Measurements from ENCODE around the gene PROSER3. TPM values are rescaled to one million over a fixed set of nuclear protein-coding genes. Genes with fewer than 3 reads are reported as not detected.
A peak's percentile ranks its signal among the peaks of the same experiment; 100 is the strongest.

Gene PROSER3
- total and polyA plus RNA-seq, 2 of the 13 experiments (the other 11 are each of a cell fraction or from before 2014, with no cell fraction given) = 5.1 to 5.7 TPM

DNA sequence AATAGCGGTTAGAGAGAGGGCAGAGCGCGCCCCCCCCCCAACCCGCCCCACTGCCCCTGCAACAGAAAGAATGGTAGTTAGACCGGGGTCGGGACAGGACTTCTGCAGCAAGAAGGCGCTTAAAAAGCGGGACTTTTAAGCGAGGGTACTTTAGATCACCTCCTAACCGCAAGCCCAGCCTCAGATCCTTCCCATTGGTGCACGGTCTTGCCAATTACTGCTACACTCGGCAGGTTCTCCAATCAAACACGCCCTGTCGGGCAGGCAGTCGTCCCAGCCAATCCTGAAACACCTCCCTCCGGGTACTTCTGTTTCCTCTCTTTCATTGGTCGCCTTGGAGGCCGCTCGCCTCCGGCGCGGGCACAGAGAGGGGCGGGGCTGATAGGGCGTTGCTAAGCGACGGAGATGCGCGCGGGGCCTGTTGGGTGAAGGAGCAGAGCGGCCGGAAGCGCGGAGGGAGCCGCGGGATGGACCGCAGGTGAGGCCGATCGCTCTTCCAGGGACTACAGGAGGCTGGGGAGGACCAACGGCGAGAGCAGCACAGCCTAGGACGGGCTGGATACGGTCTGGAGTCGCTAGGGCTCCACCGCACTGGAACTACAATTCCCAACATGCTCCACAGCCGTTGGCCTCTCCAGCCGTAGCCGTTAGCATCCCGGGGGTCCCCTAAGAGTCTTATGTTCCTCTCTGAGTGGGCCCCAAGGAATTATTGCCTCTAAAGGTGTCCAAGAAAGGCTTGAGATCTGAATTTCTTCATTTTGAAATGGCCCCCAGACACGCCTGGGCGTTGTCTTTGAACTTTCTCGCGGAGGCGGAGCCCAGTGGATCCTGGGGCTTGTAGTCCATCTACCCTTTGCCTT, at the start of gene PROSER3 (continued):
- TF ChIP-seq CREB1 (IDR thresholded peaks at IDR 0.05) (peak; percentile 78), CREB1 (CRISPR knock-in tag; IDR thresholded peaks at IDR 0.05) (peak; percentile 87), MTF2 (CRISPR knock-in tag; IDR thresholded peaks at IDR 0.05; ENCODE audit: borderline replicate concordance) (no peak), PPARG (CRISPR knock-in tag; conservative IDR thresholded peaks at IDR 0.05) (peak; percentile 14; the same call in 1 of the 2 replicates), ZNF83 (CRISPR knock-in tag; IDR thresholded peaks at IDR 0.05; ENCODE audit: borderline replicate concordance) (0 out of 2 replicates have a peak, but pooled peaks have one; percentile 87), MED13 (CRISPR knock-in tag; IDR thresholded peaks at IDR 0.05) (no peak), NCOA2 (CRISPR knock-in tag; IDR thresholded peaks at IDR 0.05) (no peak), ZNF484 (CRISPR knock-in tag; IDR thresholded peaks at IDR 0.05; ENCODE audit: borderline replicate concordance, low read depth) (no peak), IRF2 (CRISPR knock-in tag; IDR thresholded peaks at IDR 0.05) (0 out of 2 replicates have a peak, but pooled peaks have one; percentile 38), ZNF205 (CRISPR knock-in tag; IDR thresholded peaks at IDR 0.05) (no peak), PAX8 (CRISPR knock-in tag; IDR thresholded peaks at IDR 0.05; ENCODE audit: borderline replicate concordance) (peak; percentile 57; the same call in 1 of the 2 replicates), ZNF296 (CRISPR knock-in tag; conservative IDR thresholded peaks at IDR 0.05) (no peak), TEAD3 (CRISPR knock-in tag; optimal IDR thresholded peaks at IDR 0.05; ENCODE audit: borderline replicate concordance) (no peak), NONO (IDR thresholded peaks at IDR 0.05) (no peak), NONO (CRISPR knock-in tag; conservative IDR thresholded peaks at IDR 0.05) (no peak), ZNF136 (CRISPR knock-in tag; IDR thresholded peaks at IDR 0.05; ENCODE audit: low read depth) (no peak), CBFB (CRISPR knock-in tag; IDR thresholded peaks at IDR 0.05) (peak; percentile 97), ZNF569 (CRISPR knock-in tag; IDR thresholded peaks at IDR 0.05; ENCODE audit: borderline replicate concordance) (no peak), ZBTB25 (CRISPR knock-in tag; IDR thresholded peaks at IDR 0.05) (peak; percentile 62; the same call in 1 of the 2 replicates), ZNF564 (CRISPR knock-in tag; IDR thresholded peaks at IDR 0.05) (no peak), ZNF614 (CRISPR knock-in tag; IDR thresholded peaks at IDR 0.05; ENCODE audit: borderline replicate concordance) (no peak), ZNF878 (CRISPR knock-in tag; IDR thresholded peaks at IDR 0.05) (no peak), MYC (CRISPR knock-in tag; IDR thresholded peaks at IDR 0.05; ENCODE audit: borderline replicate concordance) (peak; percentile 80), NFYB (CRISPR knock-in tag; IDR thresholded peaks at IDR 0.05) (peak; percentile 98), YY1 (IDR thresholded peaks at IDR 0.05; ENCODE audit: insufficient read depth, insufficient replicate concordance, low read depth, low read length) (peak; percentile 82), ZNF558 (CRISPR knock-in tag; IDR thresholded peaks at IDR 0.05; ENCODE audit: borderline replicate concordance) (no peak), ARID2 (CRISPR knock-in tag; IDR thresholded peaks at IDR 0.05; ENCODE audit: borderline replicate concordance) (no peak), ZNF839 (CRISPR knock-in tag; IDR thresholded peaks at IDR 0.05; ENCODE audit: borderline replicate concordance) (peak; percentile 42; the same call in 1 of the 2 replicates), KDM5B (CRISPR knock-in tag; IDR thresholded peaks at IDR 0.05; ENCODE audit: borderline replicate concordance) (peak; percentile 45; the same call in 1 of the 2 replicates), BRD4 (CRISPR knock-in tag; IDR thresholded peaks at IDR 0.05) (no peak; the same call in 1 of the 2 replicates)
- TF ChIP-seq, protein P1, sequence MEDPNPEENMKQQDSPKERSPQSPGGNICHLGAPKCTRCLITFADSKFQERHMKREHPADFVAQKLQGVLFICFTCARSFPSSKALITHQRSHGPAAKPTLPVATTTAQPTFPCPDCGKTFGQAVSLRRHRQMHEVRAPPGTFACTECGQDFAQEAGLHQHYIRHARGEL (CRISPR knock-in tag; IDR thresholded peaks at IDR 0.05) = no peak

Measured in HepG2 (cell line).